ENCODE measurements around the gene LARGE1.

GRCh38 chr22:33842421-33843094 lies 77.7 kb downstream of the LARGE1 start:
- no peak for TF ChIP-seq CTCF (conservative IDR thresholded peaks at IDR 0.05; ENCODE audit: low read length)
- no peak for TF ChIP-seq EZH2phosphoT487 (IDR thresholded peaks at IDR 0.05; ENCODE audit: borderline replicate concordance)
